GM18505 (cell line): Measurements from ENCODE around the gene ZBTB20.
A peak's percentile ranks its signal among the peaks of the same experiment; 100 is the strongest.

ENCODE experiments used
- ATAC-seq: cut with Tn5 transposase; IDR thresholded peaks from one replicate; pipeline ENCODE4 v1.9.1; 2021; ENCODE audit not compliant: unreplicated experiment
- POLR2A ChIP-seq: IDR thresholded peaks from 4 replicates; pipeline ENCODE4 v1.6.1; 2011; ENCODE audit warnings: borderline replicate concordance; ENCODE audit not compliant: insufficient read depth, insufficient read length; ENCODE audit errors: extremely low read depth

ZBTB20 gene

GRCh38 chr3:114994554-114995341 lies 152.3 kb downstream of the ZBTB20 start:
- no peak for TF ChIP-seq POLR2A
- no peak for ATAC-seq

- ATAC-seq = no peak
- TF ChIP-seq POLR2A = no peak
Observed at GRCh38 chr3:114985776-114986175, 161.3 kb downstream of the ZBTB20 start.

DNA sequence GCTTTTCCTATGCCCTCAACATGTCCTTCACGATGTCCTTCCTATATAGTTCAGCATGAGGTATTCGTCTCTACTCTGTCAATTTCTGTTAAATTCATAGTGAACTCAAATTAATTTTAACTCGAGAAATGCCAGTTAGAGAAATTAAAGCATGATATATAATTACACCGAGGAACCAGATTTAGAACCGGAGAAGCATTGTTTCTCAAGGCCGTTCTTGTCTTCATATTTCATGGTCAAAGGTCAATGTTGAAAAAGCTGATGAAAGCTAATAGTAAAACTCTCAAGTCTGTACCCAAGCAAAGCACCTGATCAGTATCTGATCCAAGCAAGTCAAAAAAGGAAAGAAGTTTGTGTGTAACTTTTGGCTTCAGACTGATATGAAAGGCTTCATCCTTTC lies 163.8 kb downstream of the ZBTB20 start:
- TF ChIP-seq POLR2A = no peak
- no peak for ATAC-seq

DNA sequence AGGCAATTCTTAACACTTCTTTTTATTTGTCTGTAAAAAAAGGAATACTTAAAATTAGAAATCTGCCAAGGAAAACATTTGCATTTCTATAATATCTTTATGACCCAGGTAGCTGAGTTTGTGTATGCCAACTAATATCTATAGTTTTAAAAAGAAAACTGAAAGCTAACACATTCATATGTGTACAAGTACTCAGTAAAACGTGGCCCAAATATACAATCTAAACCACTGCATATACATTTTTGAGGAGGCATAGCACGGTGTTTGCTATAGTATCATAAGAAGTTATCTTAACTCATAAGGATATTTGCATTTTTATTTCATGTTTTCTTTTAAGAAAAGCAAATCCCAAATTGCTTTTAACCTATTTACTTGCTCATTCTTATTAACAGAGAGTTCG lies 172.7 kb downstream of the ZBTB20 start:
- no peak for TF ChIP-seq POLR2A
- peak; percentile 94 for ATAC-seq

DNA sequence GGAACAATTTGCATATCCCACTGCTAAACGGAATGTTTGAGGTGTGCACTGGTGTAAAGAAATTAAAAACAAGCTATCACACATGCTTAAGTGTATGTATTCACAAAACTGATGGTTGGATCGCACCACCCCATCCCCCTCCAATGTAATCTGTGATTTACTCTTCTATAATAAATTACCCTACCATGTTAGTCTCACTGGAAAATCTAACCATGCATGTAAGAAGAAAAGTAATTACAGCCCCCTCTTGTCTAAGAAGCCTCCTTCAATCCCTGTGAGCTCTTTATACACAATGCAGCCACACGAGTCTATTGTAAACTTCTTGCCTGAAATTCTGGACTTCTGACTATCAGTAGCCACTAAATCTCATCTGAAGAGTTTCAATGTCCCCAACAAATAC lies 173.6 kb downstream of the ZBTB20 start:
- ATAC-seq = no peak

DNA sequence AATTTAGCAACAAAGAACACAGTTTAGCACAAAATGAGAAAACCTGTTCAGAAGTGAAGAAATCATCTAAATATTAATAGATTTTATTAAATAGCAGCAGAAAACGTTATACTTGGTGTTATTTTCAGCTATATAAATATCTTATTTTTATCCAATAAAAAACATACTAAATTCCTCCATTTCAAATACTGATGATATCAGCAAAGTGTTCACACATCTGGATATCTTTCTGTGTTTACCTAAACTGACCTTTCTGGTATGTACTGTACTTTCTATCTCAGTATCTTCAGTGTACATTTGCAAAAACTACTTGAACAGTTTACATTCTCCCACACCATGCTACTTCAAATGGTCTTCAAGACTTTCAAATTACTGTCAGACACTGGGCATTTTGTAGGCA lies 179.9 kb downstream of the ZBTB20 start:
- ATAC-seq = no peak
- no peak for TF ChIP-seq POLR2A

More for the DNA sequence above, 173.6 kb downstream of the ZBTB20 start:
- TF ChIP-seq POLR2A = no peak

DNA sequence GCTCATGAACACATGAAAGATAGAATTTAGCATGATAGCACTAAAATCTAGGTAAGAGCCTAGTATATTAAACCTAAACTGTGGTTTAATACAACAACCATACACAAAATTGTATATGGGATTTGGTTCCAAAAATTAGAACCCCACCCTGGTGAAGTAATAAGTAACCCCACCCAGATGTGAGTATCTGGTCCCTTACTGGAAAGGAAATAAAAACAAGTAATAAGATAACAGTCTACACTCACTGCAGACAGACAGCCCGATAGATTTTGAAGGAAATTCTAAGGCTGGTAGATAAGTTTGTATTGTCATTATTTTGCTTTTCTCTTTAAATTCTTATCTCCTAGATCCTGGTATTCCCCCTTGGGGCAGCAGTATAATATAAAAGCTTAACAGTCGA lies 184.9 kb downstream of the ZBTB20 start:
- TF ChIP-seq POLR2A = no peak
- ATAC-seq = no peak

DNA sequence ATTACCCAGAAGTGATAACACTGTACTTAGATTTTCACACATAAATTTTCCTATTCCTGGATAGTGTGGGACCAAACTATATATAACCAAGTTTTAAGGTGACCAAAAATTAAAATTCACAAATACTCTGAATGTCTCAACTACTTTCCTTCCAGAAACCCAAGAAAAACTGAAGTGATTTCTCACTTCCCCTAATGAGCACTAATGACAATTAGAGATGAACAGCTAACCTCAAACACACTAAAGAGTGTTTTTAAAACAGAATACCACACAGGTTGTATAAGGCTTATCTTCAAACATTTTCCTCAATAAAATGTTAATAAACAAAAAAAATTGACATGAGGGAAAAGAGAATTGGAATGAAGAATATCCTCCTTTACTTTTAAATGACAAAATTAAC lies 188.2 kb downstream of the ZBTB20 start:
- ATAC-seq = no peak

DNA sequence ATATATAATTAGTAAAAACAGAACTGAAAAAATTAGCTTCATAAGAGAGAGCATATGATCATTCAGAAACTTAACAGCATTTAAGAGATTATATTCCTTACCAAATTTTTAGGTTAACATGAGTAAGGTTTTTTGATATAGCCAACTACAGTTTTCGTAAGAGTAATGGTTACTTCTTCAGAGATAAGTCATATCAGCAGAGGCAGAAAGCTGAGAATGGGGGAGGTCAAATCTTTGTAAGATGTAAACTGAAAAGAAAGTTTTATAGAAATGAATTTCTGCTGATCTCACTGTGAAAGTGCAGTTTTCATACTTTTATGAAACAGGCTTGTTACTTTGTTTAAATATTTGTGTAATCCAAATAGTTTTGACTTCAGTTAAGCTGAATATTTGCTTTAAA lies 193.3 kb downstream of the ZBTB20 start:
- ATAC-seq = no peak
- no peak for TF ChIP-seq POLR2A

More for the DNA sequence above, 188.2 kb downstream of the ZBTB20 start:
- no peak for TF ChIP-seq POLR2A

DNA sequence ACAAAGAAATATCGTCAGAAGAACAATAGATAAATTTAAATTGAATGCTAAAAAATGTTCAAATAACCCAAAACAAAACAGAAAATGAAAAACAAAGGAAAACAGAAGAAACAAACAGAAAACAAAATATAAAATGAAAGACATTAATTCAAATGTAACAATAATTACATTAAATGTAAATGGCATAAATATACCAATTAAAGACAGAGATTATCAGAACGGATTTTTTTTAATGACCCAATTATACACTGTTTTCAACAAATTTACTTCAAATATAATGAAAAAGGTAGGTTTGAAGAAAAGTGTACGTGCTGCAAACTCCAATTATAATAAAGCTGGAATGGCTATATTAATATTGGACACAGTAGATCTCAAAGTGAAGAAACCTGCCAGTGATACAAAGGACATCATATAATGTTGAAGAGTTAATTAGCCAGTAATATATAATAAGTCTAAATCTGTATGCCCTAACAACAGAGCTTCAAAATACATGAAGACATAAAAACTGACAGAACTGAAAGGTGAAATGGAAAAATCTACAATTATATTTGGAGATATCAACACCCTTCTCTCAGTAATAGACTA lies 193.8 kb downstream of the ZBTB20 start:
- TF ChIP-seq POLR2A = no peak
- ATAC-seq = no peak

DNA sequence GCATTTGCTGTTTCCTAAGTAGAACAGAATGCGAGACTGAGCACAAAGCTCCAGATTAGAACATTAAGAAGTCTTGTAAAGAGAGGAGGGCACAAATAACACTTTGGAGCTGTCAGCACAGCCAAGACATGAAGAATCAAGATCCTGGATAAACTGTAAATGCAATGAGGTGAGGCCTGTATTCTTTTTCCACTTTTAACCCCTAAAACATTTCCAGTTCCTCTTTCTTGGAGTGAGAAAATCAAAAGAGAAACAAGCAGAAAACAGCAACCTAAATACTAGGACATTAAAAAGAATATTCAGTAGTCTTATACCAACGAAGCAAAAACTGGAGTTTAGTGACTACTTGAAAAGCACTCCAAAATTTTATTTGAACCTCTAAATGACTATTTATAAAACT lies 204.3 kb downstream of the ZBTB20 start:
- ATAC-seq = no peak
- TF ChIP-seq POLR2A = no peak

GRCh38 chr3:114941626-114942309 lies 205.3 kb downstream of the ZBTB20 start:
- ATAC-seq = no peak
- TF ChIP-seq POLR2A = no peak

DNA sequence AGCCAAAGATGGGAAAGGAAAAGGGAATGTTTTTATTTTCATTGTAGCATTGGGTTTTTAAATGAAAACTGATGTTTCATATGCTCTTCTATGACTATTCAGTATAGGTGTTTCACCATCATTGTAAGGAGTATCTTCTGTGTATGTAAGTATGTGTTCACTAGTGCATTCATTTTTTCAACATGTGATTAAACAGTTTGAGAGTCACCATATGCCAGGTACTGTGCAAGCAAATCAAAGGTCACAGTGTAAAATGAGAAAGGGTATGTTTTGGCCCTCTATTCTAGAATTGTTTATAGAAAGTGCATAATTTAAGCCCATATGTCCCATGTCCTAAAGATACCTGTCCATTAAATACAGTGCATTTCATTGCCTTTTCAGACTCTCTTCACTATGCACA lies 207.2 kb downstream of the ZBTB20 start:
- no peak for ATAC-seq

GRCh38 chr3:114933407-114933806 lies 213.7 kb downstream of the ZBTB20 start:
- TF ChIP-seq POLR2A = no peak
- ATAC-seq = no peak

More for the DNA sequence above, 207.2 kb downstream of the ZBTB20 start:
- no peak for TF ChIP-seq POLR2A
